GM20000 (cell line): ENCODE measurements around the gene B4GAT1.
"Not testable (repeated sequence)": the region's sequence is repeated elsewhere in the genome, so short reads cannot be mapped to it uniquely, and the experiment has no call there.

Experiments
- DNase-seq: peaks from one replicate; pipeline ENCODE4 v3.0.0; 2012; ENCODE audit warnings: low spot score
- TF ChIP-seq, protein P1 (sequence below): IDR thresholded peaks from 2 replicates; pipeline ENCODE4 v1.5.1; 2012; ENCODE audit warnings: mild to moderate bottlenecking, control low read depth; ENCODE audit errors: extremely low read depth, missing control alignments

B4GAT1 gene

DNA sequence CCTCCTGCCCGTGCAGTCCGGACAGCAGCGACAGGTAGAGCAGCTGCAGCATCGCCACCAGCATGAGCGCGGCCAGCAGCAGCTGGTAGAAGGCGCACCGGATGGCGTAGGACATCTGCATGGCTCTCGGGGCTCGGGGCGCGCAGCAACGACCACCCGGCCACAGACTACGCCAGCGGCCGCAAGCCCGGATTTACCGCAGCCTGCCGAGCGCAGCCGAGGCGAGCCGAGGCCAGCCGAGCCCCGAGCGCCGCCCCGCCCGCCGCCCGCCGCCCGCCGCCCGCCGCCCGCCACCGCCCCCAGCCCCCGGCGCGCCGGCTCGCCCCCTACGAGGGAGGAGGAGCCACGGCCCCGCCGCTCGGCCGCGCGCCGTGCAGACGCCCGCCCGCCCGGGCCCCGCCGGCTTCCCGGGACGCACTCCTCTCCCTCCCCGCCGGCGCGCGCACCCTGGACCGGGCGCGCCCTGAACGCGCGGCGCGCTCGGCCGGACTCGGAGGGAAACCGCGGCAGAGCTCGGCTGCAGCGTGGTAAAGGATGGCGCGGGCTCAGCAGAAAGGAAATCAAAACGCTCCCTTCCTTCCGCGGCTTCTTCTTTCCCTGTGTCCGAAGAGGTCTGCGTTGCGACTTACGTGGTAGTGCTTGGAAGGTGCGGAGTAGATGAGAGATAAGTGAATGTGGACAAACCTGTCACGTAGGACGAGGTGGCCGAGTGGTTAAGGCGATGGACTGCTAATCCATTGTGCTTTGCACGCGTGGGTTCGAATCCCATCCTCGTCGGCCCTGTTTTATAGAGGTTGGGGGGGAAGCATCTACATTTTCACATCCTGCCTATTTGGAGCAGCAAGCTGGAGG lies at the start of gene B4GAT1:
Gene B4GAT1 (minus strand): TSS at position 205 of the 852 bp plus-strand sequence. CDS start 84 bp downstream, at position 121.
- TF ChIP-seq, protein P1, sequence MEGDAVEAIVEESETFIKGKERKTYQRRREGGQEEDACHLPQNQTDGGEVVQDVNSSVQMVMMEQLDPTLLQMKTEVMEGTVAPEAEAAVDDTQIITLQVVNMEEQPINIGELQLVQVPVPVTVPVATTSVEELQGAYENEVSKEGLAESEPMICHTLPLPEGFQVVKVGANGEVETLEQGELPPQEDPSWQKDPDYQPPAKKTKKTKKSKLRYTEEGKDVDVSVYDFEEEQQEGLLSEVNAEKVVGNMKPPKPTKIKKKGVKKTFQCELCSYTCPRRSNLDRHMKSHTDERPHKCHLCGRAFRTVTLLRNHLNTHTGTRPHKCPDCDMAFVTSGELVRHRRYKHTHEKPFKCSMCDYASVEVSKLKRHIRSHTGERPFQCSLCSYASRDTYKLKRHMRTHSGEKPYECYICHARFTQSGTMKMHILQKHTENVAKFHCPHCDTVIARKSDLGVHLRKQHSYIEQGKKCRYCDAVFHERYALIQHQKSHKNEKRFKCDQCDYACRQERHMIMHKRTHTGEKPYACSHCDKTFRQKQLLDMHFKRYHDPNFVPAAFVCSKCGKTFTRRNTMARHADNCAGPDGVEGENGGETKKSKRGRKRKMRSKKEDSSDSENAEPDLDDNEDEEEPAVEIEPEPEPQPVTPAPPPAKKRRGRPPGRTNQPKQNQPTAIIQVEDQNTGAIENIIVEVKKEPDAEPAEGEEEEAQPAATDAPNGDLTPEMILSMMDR: no peak
- peak; percentile 90 for DNase-seq

DNA sequence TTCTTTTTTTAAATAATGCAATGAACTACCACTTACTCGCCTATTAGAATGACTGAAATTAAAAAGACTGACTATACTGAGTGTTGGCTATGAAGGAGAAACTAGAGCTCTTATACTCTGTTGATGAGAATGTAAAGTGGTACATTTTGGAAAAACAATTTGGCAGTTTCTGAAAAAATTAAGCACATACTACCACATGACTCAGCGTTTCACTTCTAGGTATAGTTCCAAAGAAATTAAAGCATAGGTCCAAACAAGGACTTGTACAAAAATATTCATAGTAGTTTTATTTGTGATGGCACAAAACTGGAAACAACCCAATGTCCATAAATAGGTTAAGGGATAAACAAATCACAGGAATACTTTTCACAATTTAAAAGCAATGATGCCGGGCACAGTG lies 46.5 kb upstream of the B4GAT1 start:
- DNase-seq: no peak
- TF ChIP-seq, protein P1: no peak

DNA sequence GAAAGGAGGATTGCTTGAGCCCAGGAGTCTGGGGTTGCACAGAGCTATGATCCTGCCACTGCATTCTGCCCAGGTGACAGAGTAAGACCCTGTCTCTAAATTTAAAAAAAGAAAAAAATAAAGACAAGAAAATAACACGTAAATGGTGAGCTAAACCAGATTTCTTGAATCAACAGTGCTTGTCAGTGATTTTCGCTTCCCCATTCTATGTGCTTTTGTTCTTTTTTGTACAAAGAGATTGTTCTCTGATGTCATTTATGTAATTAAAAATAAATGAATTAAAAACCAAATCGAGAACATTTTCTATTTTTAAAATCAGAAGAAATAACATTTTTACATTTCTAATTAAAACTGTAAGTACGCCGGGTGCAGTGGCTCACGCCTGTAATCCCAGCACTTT lies 43.9 kb upstream of the B4GAT1 start:
- DNase-seq: peak; percentile 14
- TF ChIP-seq, protein P1: no peak

DNA sequence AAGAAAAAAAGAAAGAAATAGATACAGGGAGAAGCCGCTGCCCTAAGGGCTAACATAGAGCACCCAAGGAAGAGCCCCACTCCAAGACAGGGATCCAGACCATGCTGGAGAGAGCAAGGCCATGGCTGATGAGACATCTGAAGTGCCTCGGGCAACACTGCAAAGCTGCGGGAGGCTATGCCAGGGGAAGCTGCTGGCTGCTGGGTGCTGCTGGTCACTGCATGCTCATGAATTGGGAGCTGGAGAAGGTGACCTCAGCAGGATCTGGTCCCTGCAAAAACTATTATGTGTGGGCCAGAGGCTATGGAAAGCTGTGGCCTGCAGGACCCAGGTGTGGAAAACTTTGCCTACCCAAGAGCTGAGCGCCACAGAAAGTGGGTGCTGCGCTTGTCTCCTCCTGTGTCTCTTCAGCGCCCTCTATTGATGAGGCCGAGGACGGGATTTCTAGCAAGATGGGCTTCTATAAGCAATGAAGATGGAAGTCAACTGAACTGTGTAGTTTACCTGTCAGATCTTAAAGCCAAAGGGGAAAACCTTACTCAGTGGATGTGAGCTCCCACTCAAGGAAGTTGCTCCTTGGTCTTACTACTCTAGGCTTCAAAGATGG lies 41.5 kb upstream of the B4GAT1 start:
- TF ChIP-seq, protein P1: peak; percentile 69
- DNase-seq: peak; percentile 73

DNA sequence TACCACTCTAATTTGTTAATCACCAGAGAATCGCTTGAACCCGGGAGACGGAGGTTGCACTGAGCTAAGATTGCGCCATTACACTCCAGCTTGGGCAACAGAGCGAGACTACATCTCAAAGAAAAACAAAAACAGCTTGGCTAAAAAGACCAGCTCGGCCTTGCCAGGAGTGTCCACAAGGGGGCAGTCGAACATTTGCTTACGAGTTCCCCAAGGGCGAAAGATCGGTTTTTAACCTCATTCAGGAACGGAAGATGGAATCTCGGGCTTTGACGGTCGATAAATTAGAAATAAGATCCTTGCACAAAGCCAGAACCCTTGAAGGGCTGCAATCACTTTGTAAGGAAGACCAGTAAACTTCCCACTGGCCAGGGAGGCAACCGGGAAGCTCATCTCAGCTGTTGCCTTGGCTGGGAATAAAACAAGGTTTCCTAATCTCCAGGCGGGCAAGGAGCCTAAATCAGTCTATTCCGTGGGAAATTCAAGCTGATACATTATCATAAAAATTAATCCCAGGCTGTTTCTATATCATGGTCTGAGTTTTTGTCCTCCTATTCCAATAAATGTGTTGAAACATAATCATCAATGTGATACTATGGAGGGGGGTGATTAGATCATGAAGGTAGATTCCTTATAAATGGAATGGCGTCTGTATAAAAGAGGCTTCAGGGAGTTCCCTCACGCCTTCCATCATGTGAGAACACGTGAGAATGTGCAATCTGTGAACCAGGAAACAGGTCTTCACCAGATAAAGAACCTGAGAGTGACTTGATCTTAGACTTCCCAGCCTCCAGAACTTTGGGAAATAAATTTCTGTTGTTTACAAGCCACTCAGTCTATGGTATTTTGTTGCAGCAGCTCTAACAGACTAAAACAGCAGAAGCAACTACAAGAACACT lies 39.0 kb upstream of the B4GAT1 start:
- DNase-seq: peak; percentile 72
- TF ChIP-seq, protein P1: peak; percentile 94

DNA sequence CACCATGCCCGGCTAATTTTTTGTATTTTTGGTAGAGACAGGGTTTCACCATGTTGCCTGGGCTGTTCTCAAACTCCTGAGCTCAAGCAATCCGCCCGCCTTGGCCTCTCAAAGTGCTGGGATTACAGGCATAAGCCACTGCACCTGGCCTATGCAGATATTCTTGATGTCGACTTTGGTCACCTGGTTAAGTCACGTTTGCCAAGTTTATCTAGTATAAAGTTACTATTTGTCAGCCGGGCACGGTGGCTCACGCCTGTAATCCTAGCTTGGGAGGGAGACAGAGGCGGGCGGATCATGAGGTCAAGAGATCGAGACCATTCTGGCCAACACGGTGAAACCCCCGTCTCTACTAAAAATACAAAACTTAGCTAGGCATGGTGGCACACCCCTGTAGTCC lies 36.9 kb upstream of the B4GAT1 start:
- not testable (repeated sequence) for DNase-seq

DNA sequence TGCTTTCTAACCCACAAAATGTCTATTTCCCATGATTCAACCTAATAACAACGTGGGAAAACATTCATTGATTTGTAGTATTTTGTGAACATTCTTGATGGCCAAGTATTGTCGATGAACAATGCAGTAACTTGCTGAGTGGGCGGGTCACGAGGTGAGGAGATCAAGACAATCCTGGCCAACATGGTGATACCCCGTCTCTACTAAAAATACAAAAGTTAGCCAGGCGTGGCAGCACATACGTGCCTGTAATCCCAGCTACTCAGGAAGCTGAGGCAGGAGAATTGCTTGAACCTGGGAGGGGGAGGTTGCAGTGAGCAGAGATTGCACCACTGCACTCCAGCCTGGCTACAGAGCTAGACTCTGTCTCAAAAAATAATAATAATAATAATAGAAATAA lies 32.8 kb upstream of the B4GAT1 start:
- not testable (repeated sequence) for DNase-seq

DNA sequence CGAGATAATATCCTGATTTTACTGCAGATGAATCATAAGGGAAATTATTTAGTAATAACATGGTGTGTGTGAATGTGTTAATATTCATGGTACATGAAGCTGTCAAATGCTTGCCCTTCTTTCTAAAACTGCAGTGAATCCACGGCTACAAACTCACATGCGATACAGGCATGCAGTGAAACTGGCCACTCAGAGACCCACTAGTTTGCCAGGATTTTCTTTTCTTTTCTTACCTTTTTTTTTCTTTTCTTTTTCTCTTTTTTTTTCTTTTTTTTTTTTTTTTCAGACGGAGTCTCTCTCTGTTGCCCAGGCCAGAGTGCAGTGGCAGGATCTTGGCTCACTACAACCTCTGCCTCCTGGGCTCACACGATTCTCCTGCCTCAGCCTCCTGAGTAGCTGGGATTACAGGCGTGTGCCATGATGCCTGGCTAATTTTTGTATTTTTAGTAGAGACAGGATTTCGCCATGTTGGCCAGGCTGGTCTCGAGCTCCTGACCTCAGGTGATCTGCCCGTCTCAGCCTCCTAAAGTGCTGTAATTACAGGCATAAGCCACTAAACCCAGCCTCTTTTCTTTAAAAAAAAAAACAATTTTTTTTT lies 26.4 kb upstream of the B4GAT1 start:
- DNase-seq: not testable (repeated sequence)
